GM06990 (cell line): Measurements from ENCODE around the gene LUC7L3.
"Not testable (repeated sequence)": the region's sequence is repeated elsewhere in the genome, so short reads cannot be mapped to it uniquely, and the experiment has no call there.

ENCODE experiments used
- DNase-seq: peaks from one replicate; pipeline ENCODE4 v3.0.0-alpha.2; 2011; ENCODE audit not compliant: insufficient read length; ENCODE audit errors: extremely low read depth
- H3K27me3 ChIP-seq: replicated peaks from 2 replicates; pipeline ENCODE4 v1.6.0; 2011; ENCODE audit warnings: low read length; ENCODE audit not compliant: control insufficient read depth, insufficient read depth
- H3K36me3 ChIP-seq: 2 replicates; pipeline ENCODE4 v1.5.1; 2011; ENCODE audit warnings: low read length; ENCODE audit not compliant: control insufficient read depth, insufficient read depth
- H3K4me3 ChIP-seq: replicated peaks from 2 replicates; pipeline ENCODE4 v1.5.1; 2011; ENCODE audit warnings: low read depth, mild to moderate bottlenecking, control low read depth, low read length
- TF ChIP-seq, protein P1 (sequence below): IDR thresholded peaks from 2 replicates; pipeline ENCODE4 v1.5.1; 2011; ENCODE audit warnings: low read length, control low read depth, mild to moderate bottlenecking, inconsistent platforms; ENCODE audit not compliant: insufficient read depth, poor library complexity, severe bottlenecking

The LUC7L3 gene

DNA sequence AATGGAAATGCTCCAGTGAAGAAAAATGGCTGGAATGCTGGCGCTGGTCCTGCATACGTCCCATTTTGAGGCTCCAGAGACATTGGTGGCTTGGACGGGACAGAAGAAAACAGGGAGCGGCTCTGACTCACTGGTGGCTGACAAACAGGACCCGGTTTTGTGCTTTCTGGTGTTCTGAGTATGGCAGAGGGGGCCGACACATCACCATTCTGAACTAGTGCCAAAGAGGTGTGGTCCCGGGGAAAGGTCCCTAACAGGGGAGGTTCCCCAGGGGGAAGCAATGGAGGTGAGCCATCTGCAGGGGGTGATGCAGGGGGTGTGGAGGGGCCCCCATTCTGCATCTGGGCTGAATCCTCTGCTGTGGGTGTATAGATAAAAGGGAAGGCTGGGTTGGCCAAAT, 20.0 kb upstream of the LUC7L3 start:
- no peak overlapping the region for H3K4me3 ChIP-seq
- H3K27me3 ChIP-seq: no peaks in the 10 kb centered on the region
- TF ChIP-seq, protein P1, sequence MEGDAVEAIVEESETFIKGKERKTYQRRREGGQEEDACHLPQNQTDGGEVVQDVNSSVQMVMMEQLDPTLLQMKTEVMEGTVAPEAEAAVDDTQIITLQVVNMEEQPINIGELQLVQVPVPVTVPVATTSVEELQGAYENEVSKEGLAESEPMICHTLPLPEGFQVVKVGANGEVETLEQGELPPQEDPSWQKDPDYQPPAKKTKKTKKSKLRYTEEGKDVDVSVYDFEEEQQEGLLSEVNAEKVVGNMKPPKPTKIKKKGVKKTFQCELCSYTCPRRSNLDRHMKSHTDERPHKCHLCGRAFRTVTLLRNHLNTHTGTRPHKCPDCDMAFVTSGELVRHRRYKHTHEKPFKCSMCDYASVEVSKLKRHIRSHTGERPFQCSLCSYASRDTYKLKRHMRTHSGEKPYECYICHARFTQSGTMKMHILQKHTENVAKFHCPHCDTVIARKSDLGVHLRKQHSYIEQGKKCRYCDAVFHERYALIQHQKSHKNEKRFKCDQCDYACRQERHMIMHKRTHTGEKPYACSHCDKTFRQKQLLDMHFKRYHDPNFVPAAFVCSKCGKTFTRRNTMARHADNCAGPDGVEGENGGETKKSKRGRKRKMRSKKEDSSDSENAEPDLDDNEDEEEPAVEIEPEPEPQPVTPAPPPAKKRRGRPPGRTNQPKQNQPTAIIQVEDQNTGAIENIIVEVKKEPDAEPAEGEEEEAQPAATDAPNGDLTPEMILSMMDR: no peak
- peaks cover 22% of the 10 kb centered on the region for H3K36me3 ChIP-seq
- DNase-seq: no peak

DNA sequence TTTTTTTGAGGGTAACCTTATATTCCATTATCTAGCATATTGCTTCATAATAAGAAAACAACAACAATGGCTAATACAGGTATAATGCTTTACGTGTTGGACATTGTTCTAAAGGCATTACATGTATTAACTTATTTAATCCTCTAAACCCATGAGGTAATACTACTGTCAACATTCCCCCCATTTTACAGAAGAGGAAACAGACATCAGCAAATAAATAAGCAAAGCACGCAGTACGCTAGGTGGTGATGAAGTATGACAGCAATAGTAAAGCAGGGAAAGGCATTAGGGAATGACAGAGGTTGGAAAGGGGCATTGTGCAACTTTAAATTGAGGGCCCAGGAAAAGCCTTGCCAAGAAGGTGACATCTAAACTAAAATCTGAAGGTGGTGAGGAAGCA, 16.2 kb upstream of the LUC7L3 start:
- Histone ChIP-seq H3K27me3 (no peaks in the 10 kb centered on the region), H3K36me3 (peaks cover 8% of the 10 kb centered on the region), H3K4me3 (no peak overlapping the region)
- TF ChIP-seq, protein P1: no peak
- DNase-seq: no peak

DNA sequence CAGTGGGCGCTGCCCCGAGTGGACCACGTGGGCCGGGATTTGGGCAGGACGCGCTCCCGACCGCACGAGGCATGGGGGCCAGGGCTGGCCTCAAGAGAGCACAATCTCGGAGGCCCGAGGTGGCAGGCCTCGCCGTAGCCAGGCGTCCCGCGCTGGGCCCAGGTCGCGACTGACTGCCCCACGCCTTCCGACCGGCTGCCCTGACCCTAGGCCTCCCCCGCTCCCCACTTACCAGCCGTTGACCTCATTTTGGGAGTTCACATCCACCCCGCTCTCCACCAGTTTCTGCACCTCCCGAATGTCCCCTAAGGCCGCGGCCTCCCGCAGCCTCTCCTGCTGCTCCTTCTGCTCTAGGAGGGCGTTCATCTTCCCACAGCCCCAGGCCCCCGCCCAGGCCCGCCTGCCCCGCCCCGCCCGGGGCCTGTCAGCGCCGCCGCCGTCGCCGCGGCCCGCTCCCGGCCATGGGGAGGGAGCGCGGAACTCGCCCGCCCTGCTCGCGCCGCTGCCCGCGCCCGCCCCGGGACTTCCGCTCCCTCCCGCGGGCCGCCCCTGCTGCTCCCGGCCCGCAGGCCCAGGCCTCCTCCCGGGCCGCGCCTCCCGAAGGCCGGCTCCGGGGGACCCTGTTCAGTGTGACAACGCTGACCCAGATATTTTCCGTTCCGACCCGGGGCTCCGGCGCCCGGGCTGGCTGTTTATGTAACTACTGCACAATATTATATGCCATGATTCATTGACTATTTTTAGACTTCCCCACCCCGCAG, 11.9 kb upstream of the LUC7L3 start, which contains the start of gene ANKRD40:
ANKRD40 (minus strand) TSS at position 626 of the 761 bp plus-strand sequence; CDS start at position 366, 260 bp downstream.
- Histone ChIP-seq H3K27me3 (no peaks in the 10 kb centered on the region), H3K4me3 (peak within 1 kb of the TSS; percentile 88), H3K36me3 (peaks cover 2% of the 10 kb centered on the region)
- TF ChIP-seq, protein P1: no peak
- peak; percentile 94 for DNase-seq

DNA sequence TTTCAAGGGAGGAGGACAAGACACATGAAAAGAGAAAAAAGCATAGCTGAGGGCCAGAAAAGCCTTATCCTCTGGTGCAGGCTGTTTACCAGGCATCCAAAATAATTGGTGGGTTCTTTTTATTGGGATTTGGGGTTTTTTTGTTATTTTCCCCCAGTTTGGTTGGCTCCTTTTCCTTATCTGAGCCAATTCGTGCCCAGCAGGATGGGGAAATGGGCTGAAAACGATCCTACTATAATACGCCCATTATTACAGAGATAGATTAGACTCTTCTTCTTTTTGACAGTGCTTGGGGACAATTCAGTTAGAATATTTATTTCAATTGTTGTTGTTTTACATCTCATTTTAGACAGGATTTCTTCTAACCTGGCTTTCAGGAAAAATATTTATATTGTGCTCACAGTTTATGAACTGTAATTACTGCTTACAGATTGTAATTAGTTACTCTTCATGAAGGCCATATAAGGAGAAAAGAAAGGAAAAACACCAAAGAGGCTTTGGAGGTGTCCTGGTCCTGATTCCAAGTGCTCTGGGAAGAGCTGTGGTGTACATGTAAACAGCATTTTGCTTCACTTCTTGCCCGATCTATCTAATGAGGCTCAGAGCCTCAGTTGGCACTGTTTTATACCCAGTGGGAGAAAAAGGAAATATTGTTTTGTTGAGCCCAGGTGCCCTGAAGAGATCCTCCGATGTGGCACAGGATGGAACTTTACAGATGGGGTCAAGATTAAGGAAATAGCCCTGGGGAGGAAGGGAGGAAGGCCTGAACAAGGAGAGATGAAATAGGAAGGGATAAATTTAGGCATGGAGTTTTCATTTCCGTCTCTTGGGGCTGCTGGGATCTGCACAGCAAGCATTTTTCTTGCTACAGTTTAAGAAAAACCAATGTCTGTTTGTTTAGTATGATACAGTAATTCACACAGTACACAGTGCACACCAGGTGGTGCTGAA, 11.1 kb upstream of the LUC7L3 start:
- Histone ChIP-seq H3K27me3 (no peaks in the 10 kb centered on the region), H3K36me3 (peaks cover 2% of the 10 kb centered on the region), H3K4me3 (peak overlapping the region; percentile 88)
- TF ChIP-seq, protein P1: no peak
- no peak for DNase-seq

DNA sequence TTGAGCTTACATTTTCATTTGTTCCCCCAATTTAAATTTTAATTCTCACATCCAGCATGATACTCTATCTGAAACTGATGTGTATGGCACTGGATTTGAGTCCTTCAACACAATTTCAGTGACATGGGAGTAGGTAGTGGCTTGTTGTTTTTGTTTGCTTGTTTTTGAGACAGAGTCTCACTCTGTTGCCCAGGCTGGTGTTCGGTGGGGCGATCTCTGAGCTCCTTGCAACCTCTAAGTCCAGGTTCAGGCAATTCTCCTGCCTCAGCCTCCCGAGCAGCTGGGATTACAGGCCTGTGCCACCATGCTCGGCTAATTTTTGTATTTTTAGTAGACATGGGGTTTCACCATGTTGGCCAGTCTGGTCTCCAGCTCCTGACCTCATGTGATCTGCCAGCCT, 10.3 kb upstream of the LUC7L3 start:
- H3K36me3 ChIP-seq, H3K27me3 ChIP-seq, DNase-seq: not testable (repeated sequence)
- peak overlapping the region; percentile 88 for H3K4me3 ChIP-seq

DNA sequence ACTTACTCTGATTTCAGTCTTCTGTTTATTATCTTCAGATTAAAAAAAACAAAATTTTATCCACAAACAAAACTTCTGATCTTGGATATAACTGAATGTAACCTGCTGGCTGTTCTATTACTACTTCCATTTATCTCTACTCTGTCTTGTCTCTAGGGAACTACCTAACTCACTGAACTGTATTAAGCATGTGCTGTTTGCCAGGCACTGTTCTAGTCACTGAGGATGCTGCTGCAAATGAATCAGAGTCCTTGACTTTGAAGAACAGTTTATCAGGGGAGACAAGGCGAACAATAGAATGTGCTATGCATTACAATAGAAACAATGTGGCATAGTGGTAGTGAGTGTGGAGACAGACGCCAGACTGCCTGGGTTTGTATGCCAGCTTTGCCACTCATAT, 9.4 kb upstream of the LUC7L3 start:
- no peak for DNase-seq
- H3K36me3 ChIP-seq: no peaks in the 10 kb centered on the region
- no peak overlapping the region for H3K4me3 ChIP-seq
- TF ChIP-seq, protein P1: no peak
- H3K27me3 ChIP-seq: no peaks in the 10 kb centered on the region
